Esophagus squamous epithelium (tissue), 4 donors: ENCODE data around the gene BARX2.

Experiments used
- POLR2A ChIP-seq, 4 donors: fragments of 450-650 bp; IDR thresholded peaks; one replicate each; pipeline ENCODE4 v1.6.1; 2017; ENCODE audit warnings: antibody characterized with exemption in 4 of 4, mild to moderate bottlenecking in 4 of 4, moderate library complexity in 3 of 4
- TF ChIP-seq, protein P1 (sequence below), 6 experiments: fragments of 450-650 bp in 4 of 6; fragments of 200-600 bp in 2 of 6; sonication (generic) in 2 of 6; IDR thresholded peaks; one replicate each; pipeline ENCODE4 v1.5.1; 2016 to 2019; ENCODE audit warnings: antibody characterized with exemption in 6 of 6, mild to moderate bottlenecking in 4 of 6, moderate library complexity in 4 of 6

DNA sequence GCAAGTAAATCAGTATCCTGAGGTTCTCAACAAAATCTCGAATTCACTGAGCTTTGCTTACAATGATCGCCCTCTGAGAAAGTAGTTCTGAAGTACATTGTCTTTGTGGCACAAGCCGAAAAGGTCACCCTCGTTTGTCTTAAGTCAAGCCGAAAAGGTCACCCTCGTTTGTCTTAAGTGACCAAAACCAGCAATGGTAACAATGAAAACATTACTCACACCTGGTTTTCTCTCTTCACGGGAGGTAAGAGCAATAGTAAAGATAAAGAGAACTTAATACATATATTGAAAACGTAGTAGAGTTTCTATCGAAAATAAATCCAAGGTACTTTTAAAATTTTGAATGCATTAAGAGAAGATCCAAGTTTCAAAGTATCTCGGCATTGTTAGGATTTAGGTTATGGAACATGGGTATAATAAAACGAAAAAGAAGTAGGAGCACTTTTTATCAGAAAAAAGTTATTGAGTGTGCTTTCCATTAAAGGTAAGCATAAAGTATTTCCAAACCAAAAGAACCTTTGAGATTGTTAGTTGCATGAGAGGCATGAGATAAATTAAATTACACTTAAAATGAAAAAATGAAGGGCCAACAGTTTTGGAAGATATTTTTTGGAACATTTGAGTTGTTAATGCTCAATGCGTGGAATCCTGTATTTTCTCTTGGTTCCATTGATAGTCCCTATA, 1.2 kb downstream of the BARX2 start:
- TF ChIP-seq, protein P1, sequence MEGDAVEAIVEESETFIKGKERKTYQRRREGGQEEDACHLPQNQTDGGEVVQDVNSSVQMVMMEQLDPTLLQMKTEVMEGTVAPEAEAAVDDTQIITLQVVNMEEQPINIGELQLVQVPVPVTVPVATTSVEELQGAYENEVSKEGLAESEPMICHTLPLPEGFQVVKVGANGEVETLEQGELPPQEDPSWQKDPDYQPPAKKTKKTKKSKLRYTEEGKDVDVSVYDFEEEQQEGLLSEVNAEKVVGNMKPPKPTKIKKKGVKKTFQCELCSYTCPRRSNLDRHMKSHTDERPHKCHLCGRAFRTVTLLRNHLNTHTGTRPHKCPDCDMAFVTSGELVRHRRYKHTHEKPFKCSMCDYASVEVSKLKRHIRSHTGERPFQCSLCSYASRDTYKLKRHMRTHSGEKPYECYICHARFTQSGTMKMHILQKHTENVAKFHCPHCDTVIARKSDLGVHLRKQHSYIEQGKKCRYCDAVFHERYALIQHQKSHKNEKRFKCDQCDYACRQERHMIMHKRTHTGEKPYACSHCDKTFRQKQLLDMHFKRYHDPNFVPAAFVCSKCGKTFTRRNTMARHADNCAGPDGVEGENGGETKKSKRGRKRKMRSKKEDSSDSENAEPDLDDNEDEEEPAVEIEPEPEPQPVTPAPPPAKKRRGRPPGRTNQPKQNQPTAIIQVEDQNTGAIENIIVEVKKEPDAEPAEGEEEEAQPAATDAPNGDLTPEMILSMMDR (IDR thresholded peaks at IDR 0.05): no peak
- TF ChIP-seq POLR2A (IDR thresholded peaks at IDR 0.05): no peak
